ENCODE data around the gene IQCC. TPM values are rescaled to one million over a fixed set of nuclear protein-coding genes. Genes with fewer than 3 reads are reported as not detected.

The IQCC gene
- polyA plus RNA-seq, 1 of the 3 experiments (the other 2 are of a cell fraction), result 2.4 TPM

DNA sequence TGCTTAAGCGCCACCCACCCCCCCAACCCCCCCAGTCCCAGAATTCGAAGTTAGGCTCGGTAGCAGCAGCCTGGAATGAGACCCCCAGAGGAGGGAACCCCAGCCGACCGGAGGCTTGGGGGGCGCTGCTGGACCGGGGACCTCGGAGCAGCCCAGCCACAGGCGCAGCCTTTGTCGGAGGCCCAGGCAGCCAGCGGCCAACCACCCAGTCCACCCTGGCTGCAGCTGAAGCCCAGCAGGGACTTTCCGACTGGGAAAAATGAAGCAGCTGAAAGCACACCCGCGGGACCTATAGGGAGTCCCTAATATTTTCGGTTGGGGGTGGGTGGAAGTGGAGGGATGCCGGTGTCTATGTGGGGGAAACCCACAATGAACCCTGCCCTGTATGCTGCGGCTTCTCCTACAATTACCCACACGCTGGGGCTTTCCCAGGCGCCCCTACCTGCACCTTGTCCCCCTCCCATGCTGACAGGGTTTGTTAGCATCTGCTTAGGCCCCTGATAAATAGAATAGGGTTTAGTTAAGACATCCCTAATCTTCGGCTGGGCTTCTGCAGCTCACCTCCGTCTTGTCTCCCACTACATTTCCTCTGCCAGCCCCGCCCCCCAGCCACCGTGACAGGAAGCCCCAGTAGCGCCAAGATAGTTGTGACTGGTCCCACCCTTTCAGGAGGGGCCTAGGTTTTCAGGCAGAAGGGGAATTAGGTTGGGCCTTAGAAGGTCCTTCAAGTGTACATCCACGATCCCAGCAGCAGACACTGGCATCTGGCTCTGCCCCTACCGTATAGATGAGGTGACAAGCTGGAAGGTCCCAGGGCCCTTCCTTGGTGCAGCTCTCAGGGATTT is 4.2 kb upstream of the IQCC start:
- peaks cover 15% of the 10 kb centered on the region for H3F3A ChIP-seq (replicated peaks; ENCODE audit: insufficient read depth)
- H3K9me3 ChIP-seq, result no peaks in the 10 kb centered on the region
- ChIA-PET POLR2A (interaction anchor here (0.8 to 2.2 kb wide), 7 partner anchors 9 to 193 kb away, joined by 3 to 15 read pairs (median 4); partner anchors contain the start of genes BSDC1, DCDC2B, MARCKSL1 and TXLNA), CTCF (interaction anchor here (1.3 to 2.1 kb wide), 4 partner anchors 15 to 199 kb away, joined by 3 to 13 read pairs (median 5); partner anchors contain the start of gene FAM167B)
- peak; percentile 36; the same call in 1 of the 2 replicates for TF ChIP-seq MXI1 (IDR thresholded peaks at IDR 0.05; ENCODE audit: low read depth, low read length)
- TF ChIP-seq, protein P1, sequence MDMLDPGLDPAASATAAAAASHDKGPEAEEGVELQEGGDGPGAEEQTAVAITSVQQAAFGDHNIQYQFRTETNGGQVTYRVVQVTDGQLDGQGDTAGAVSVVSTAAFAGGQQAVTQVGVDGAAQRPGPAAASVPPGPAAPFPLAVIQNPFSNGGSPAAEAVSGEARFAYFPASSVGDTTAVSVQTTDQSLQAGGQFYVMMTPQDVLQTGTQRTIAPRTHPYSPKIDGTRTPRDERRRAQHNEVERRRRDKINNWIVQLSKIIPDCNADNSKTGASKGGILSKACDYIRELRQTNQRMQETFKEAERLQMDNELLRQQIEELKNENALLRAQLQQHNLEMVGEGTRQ (IDR thresholded peaks at IDR 0.05; ENCODE audit: borderline replicate concordance, low read depth, low read length), result no peak
- TF ChIP-seq GABPA (IDR thresholded peaks at IDR 0.05; ENCODE audit: low read depth), result 0 out of 2 replicates have a peak, but pooled peaks have one; percentile 13
- peak; percentile 13; the same call in 1 of the 2 replicates for TF ChIP-seq CTCF (IDR thresholded peaks at IDR 0.05)
- H3K27ac ChIP-seq (ENCODE audit: low read depth in 2 of 2, low read length in 1 of 2), result peak overlapping the region; percentile 77 to 91; a peak in 3 of 4 replicates
- peak overlapping the region; percentile 70 for H3K9ac ChIP-seq
- H3K79me2 ChIP-seq (ENCODE audit: insufficient read depth), result peaks cover 4% of the 10 kb centered on the region; the same call in 1 of the 2 replicates
- H2AFZ ChIP-seq (ENCODE audit: low read depth), result peak overlapping the region; percentile 63; the same call in 1 of the 2 replicates
- peak overlapping the region; percentile 69 to 75 for H3K4me3 ChIP-seq (ENCODE audit: low read depth in 2 of 2, low read length in 1 of 2)
- H3K36me3 ChIP-seq (replicated peaks in 1 of 2; ENCODE audit: control insufficient read depth in 1 of 2, insufficient read depth in 2 of 2, low read length in 1 of 2), result peaks cover 11 to 24% of the 10 kb centered on the region in 2 experiments
- WGBS (ENCODE audit: low lambda C conversion rate), result 15% methylated on average over 13 of the region's 26 CpGs
- no peaks in the 10 kb centered on the region for H4K20me1 ChIP-seq (ENCODE audit: insufficient read depth)
- DNase-seq, result peak; percentile 65
- peak overlapping the region; percentile 75 for H3K4me2 ChIP-seq
- no peaks in the 10 kb centered on the region for H3K9me2 ChIP-seq
- no peaks in the 10 kb centered on the region for H3K27me3 ChIP-seq (ENCODE audit: insufficient read depth)
- peaks cover 18 to 42% of the 10 kb centered on the region in 2 experiments; a peak in 3 of 4 replicates for H3K4me1 ChIP-seq (ENCODE audit: control insufficient read depth in 1 of 2, insufficient read depth in 2 of 2, low read depth in 1 of 2, low read length in 1 of 2)

DNA sequence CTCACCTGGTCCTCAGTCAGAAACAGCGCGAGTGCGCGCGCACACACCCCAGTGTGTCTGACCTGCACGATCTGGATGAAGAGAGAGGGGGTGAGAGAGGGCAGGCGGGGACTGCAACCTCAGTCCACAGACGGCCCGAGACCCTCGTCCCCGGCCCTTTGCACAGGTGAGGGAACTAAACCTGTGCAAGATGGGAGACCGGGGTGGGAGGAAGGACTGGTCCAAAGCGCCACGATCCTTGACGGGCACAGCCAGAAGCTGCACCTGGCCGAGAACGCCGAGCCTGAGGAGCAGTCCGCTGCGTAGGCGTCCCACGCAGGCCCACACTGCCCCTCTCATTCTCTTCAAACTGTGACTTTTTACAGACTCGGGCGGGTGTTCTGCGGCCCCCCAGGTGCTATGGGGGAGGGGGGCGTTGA is 519 bp upstream of the IQCC start:
- H3K27me3 ChIP-seq (ENCODE audit: insufficient read depth), result no peaks in the 10 kb centered on the region
- ChIA-PET POLR2A (interaction anchor here (0.6 to 2.4 kb wide), 2 partner anchors 11 to 18 kb away, joined by 3 to 10 read pairs; no protein-coding TSS in a partner anchor), CTCF (interaction anchor here (0.6 to 5.5 kb wide), 4 partner anchors 11 to 180 kb away, joined by 3 to 39 read pairs (median 4); no protein-coding TSS in a partner anchor)
- H3K27ac ChIP-seq (ENCODE audit: low read depth in 2 of 2, low read length in 1 of 2), result peak overlapping the region in 1 of 2 experiments; percentile 6; a peak in 2 of 4 replicates
- WGBS (ENCODE audit: low lambda C conversion rate), result 38% methylated on average over 20 of the region's 26 CpGs
- peaks cover 0 to 5% of the 10 kb centered on the region in 2 experiments for H3K36me3 ChIP-seq (replicated peaks in 1 of 2; ENCODE audit: control insufficient read depth in 1 of 2, insufficient read depth in 2 of 2, low read length in 1 of 2)
- peak overlapping the region; percentile 65 to 89 for H3K4me3 ChIP-seq (ENCODE audit: low read depth in 2 of 2, low read length in 1 of 2)
- peaks cover 2 to 39% of the 10 kb centered on the region in 2 experiments; a peak in 2 of 4 replicates for H3K4me1 ChIP-seq (ENCODE audit: control insufficient read depth in 1 of 2, insufficient read depth in 2 of 2, low read depth in 1 of 2, low read length in 1 of 2)
- H3F3A ChIP-seq (replicated peaks; ENCODE audit: insufficient read depth), result peaks cover 5% of the 10 kb centered on the region
- no peaks in the 10 kb centered on the region for H3K9me3 ChIP-seq
- H2AFZ ChIP-seq (ENCODE audit: low read depth), result no peak overlapping the region
- H3K4me2 ChIP-seq, result peak overlapping the region; percentile 95
- DNase-seq, result peak; percentile 39
- H3K9me2 ChIP-seq, result no peaks in the 10 kb centered on the region
- H4K20me1 ChIP-seq (ENCODE audit: insufficient read depth), result no peaks in the 10 kb centered on the region
- peak overlapping the region; percentile 82 for H3K9ac ChIP-seq
- H3K79me2 ChIP-seq (ENCODE audit: insufficient read depth), result peaks cover 4% of the 10 kb centered on the region; the same call in 1 of the 2 replicates
- no peak for TF ChIP-seq TEAD4 (IDR thresholded peaks at IDR 0.05; ENCODE audit: borderline replicate concordance, insufficient read depth)
- TF ChIP-seq, protein P1 (IDR thresholded peaks at IDR 0.05; ENCODE audit: borderline replicate concordance, low read depth, low read length), result no peak
- TF ChIP-seq, protein P2, sequence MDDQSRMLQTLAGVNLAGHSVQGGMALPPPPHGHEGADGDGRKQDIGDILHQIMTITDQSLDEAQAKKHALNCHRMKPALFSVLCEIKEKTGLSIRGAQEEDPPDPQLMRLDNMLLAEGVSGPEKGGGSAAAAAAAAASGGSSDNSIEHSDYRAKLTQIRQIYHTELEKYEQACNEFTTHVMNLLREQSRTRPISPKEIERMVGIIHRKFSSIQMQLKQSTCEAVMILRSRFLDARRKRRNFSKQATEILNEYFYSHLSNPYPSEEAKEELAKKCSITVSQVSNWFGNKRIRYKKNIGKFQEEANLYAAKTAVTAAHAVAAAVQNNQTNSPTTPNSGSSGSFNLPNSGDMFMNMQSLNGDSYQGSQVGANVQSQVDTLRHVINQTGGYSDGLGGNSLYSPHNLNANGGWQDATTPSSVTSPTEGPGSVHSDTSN (IDR thresholded peaks at IDR 0.05), result no peak
- TF ChIP-seq GATA2 (CRISPR knock-in tag; IDR thresholded peaks at IDR 0.05), result no peak
- TF ChIP-seq POLR2AphosphoS5 (IDR thresholded peaks at IDR 0.05; ENCODE audit: low read depth, low read length), result no peak
- TF ChIP-seq MEF2A (IDR thresholded peaks at IDR 0.05; ENCODE audit: borderline replicate concordance, low read depth), result no peak
- TF ChIP-seq FOXJ3 (CRISPR knock-in tag; IDR thresholded peaks at IDR 0.05), result no peak
- TF ChIP-seq ELF1 (IDR thresholded peaks at IDR 0.05), result no peak
- TF ChIP-seq CHD2 (IDR thresholded peaks at IDR 0.05; ENCODE audit: low read length, partially characterized antibody), result no peak
- TF ChIP-seq GABPA (IDR thresholded peaks at IDR 0.05; ENCODE audit: low read depth), result no peak
- TF ChIP-seq RFX5 (IDR thresholded peaks at IDR 0.05; ENCODE audit: low read length), result no peak
- TF ChIP-seq SMC3 (IDR thresholded peaks at IDR 0.05; ENCODE audit: low read depth, low read length), result no peak
- TF ChIP-seq RAD21 (IDR thresholded peaks at IDR 0.05; ENCODE audit: low read length), result no peak
- TF ChIP-seq, protein P3, sequence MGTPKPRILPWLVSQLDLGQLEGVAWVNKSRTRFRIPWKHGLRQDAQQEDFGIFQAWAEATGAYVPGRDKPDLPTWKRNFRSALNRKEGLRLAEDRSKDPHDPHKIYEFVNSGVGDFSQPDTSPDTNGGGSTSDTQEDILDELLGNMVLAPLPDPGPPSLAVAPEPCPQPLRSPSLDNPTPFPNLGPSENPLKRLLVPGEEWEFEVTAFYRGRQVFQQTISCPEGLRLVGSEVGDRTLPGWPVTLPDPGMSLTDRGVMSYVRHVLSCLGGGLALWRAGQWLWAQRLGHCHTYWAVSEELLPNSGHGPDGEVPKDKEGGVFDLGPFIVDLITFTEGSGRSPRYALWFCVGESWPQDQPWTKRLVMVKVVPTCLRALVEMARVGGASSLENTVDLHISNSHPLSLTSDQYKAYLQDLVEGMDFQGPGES (IDR thresholded peaks at IDR 0.05; ENCODE audit: low read depth, low read length), result no peak
- no peak for TF ChIP-seq EZH2phosphoT487 (IDR thresholded peaks at IDR 0.05; ENCODE audit: borderline replicate concordance, low read depth)
- no peak for TF ChIP-seq TAF1 (IDR thresholded peaks at IDR 0.05; ENCODE audit: borderline replicate concordance, low read depth, low read length)
- TF ChIP-seq FOXM1 (IDR thresholded peaks at IDR 0.05; ENCODE audit: low read depth), result no peak
